BJ (cell line): Measurements from ENCODE around the gene IDH1. TPM values are rescaled to one million over a fixed set of nuclear protein-coding genes. Genes with fewer than 3 reads are reported as not detected.
"Not testable (repeated sequence)": the region's sequence is repeated elsewhere in the genome, so short reads cannot be mapped to it uniquely, and the experiment has no call there.

ENCODE experiments used
- CTCF ChIA-PET: fragments of 350-600 bp; formaldehyde crosslinking; extraction: SDS; loops from one replicate; lab custom pipeline; 2021; ENCODE audit warnings: antibody characterized with exemption, inconsistent platforms; lab: Yijun Ruan, JAX
- POLR2A ChIA-PET: fragments of 300-600 bp; sonication (Branson Sonifier 250); formaldehyde crosslinking; extraction: SDS; loops from one replicate; lab custom pipeline; 2021; ENCODE audit warnings: antibody characterized with exemption; lab: Charles Lee
- DNase-seq: peaks from one replicate; pipeline ENCODE4 v3.0.0-alpha.2; 2011; ENCODE audit warnings: low read depth
- H3K27me3 ChIP-seq: 2 replicates; pipeline ENCODE4 v1.6.0; 2011; ENCODE audit warnings: low read length; ENCODE audit not compliant: control insufficient read depth, insufficient read depth
- H3K36me3 ChIP-seq: 2 replicates; pipeline ENCODE4 v1.5.1; 2011; ENCODE audit warnings: low read length; ENCODE audit not compliant: control insufficient read depth, insufficient read depth
- H3K4me3 ChIP-seq: 2 replicates; pipeline ENCODE4 v1.5.1; 2011; ENCODE audit warnings: low read depth, mild to moderate bottlenecking, control low read depth, low read length
- CTCF ChIP-seq: IDR thresholded peaks from 2 replicates; pipeline ENCODE4 v1.5.1; 2011; ENCODE audit warnings: low read depth, mild to moderate bottlenecking, control low read depth, inconsistent platforms, low read length, moderate library complexity; ENCODE audit not compliant: insufficient read depth
- polyA plus RNA-seq: library from polyadenylated mRNA; depleted of rRNA; stranded (reverse); fragments of >200 nt; gene quantifications from 2 replicates; pipeline ENCODE4 v1.2.3, GENCODE V29; 2011

The IDH1 gene
- polyA plus RNA-seq, 1 experiment = 41.9 TPM

GRCh38 chr2:208234786-208235185 is 20.1 kb downstream of the IDH1 start:
- ChIA-PET CTCF (no interaction called here), POLR2A (no interaction called here)
- no peak for DNase-seq
- peaks cover 2% of the 10 kb centered on the region for H3K36me3 ChIP-seq
- H3K4me3 ChIP-seq = no peak overlapping the region
- H3K27me3 ChIP-seq = no peaks in the 10 kb centered on the region
- TF ChIP-seq CTCF = no peak

- ChIA-PET CTCF (interaction anchor here (1.1 kb wide), 1 partner anchor 25 kb away, joined by 4 read pairs; no protein-coding TSS in a partner anchor), POLR2A (interaction anchor here (0.6 kb wide), 1 partner anchor 9 kb away, joined by 6 read pairs; no protein-coding TSS in a partner anchor)
- H3K27me3 ChIP-seq = no peaks in the 10 kb centered on the region
- H3K36me3 ChIP-seq = no peaks in the 10 kb centered on the region
- TF ChIP-seq CTCF = no peak
- no peak overlapping the region for H3K4me3 ChIP-seq
- DNase-seq = no peak
These were observed 26.4 kb downstream of the IDH1 start for GRCh38 chr2:208228476-208228875.

- ChIA-PET CTCF (no interaction called here), POLR2A (no interaction called here)
- Histone ChIP-seq H3K27me3 (no peaks in the 10 kb centered on the region), H3K36me3 (no peaks in the 10 kb centered on the region), H3K4me3 (no peak overlapping the region)
- no peak for DNase-seq
- no peak for TF ChIP-seq CTCF
These were observed 27.2 kb downstream of the IDH1 start for GRCh38 chr2:208227581-208228232.

GRCh38 chr2:208224802-208225201 is 30.1 kb downstream of the IDH1 start:
- no peak for TF ChIP-seq CTCF
- ChIA-PET POLR2A (no interaction called here), CTCF (no interaction called here)
- H3K36me3 ChIP-seq = no peaks in the 10 kb centered on the region
- no peaks in the 10 kb centered on the region for H3K27me3 ChIP-seq
- DNase-seq = no peak
- no peak overlapping the region for H3K4me3 ChIP-seq

- ChIA-PET CTCF (no interaction called here), POLR2A (no interaction called here)
- DNase-seq = no peak
- no peaks in the 10 kb centered on the region for H3K36me3 ChIP-seq
- TF ChIP-seq CTCF = no peak
- no peaks in the 10 kb centered on the region for H3K27me3 ChIP-seq
- H3K4me3 ChIP-seq = no peak overlapping the region
These were observed 32.5 kb downstream of the IDH1 start for GRCh38 chr2:208222351-208222750.

GRCh38 chr2:208221873-208222272 is 33.0 kb downstream of the IDH1 start:
- H3K27me3 ChIP-seq, H3K4me3 ChIP-seq, H3K36me3 ChIP-seq, CTCF ChIA-PET, DNase-seq, POLR2A ChIA-PET: not testable (repeated sequence)
